Progenitor cell of endocrine pancreas (in vitro differentiated cells): ENCODE measurements around the gene PEAK3. TPM values are rescaled to one million over a fixed set of nuclear protein-coding genes. Genes with fewer than 3 reads are reported as not detected.

Source experiments
- DNase-seq: peaks from one replicate; pipeline ENCODE4 v3.0.0; 2021; ENCODE audit warnings: low spot score; ENCODE audit not compliant: unreplicated experiment
- H3K27ac Mint-ChIP-seq: 2 replicates; pipeline ENCODE4 v1.8.0; 2021; ENCODE audit warnings: mild to moderate bottlenecking, moderate library complexity, mixed read lengths
- H3K27me3 Mint-ChIP-seq: 2 replicates; pipeline ENCODE4 v1.8.0; 2021; ENCODE audit warnings: mixed read lengths
- H3K36me3 Mint-ChIP-seq: 2 replicates; pipeline ENCODE4 v1.8.0; 2022; ENCODE audit warnings: mixed read lengths; ENCODE audit not compliant: insufficient read depth
- H3K4me1 Mint-ChIP-seq: 2 replicates; pipeline ENCODE4 v1.8.0; 2021; ENCODE audit warnings: low read depth, mixed read lengths
- H3K4me3 Mint-ChIP-seq: 2 replicates; pipeline ENCODE4 v1.8.0; 2021; ENCODE audit warnings: low read depth, mild to moderate bottlenecking, moderate library complexity, mixed read lengths
- H3K9me3 Mint-ChIP-seq: 2 replicates; pipeline ENCODE4 v1.8.0; 2021; ENCODE audit warnings: low read depth, mixed read lengths
- total RNA-seq: library from RNA; stranded (reverse); gene quantifications from 2 replicates; pipeline ENCODE4 v1.2.1, GENCODE V29; 2021
- TF ChIP-seq, protein P1 (sequence below): fragments of 200-600 bp; sonication (generic); IDR thresholded peaks from one replicate; pipeline ENCODE4 v1.5.0; 2021; ENCODE audit warnings: antibody characterized with exemption, mild to moderate bottlenecking; ENCODE audit not compliant: unreplicated experiment

PEAK3 gene
- total RNA-seq, 1 donor from 2014 or later, result not detected

DNA sequence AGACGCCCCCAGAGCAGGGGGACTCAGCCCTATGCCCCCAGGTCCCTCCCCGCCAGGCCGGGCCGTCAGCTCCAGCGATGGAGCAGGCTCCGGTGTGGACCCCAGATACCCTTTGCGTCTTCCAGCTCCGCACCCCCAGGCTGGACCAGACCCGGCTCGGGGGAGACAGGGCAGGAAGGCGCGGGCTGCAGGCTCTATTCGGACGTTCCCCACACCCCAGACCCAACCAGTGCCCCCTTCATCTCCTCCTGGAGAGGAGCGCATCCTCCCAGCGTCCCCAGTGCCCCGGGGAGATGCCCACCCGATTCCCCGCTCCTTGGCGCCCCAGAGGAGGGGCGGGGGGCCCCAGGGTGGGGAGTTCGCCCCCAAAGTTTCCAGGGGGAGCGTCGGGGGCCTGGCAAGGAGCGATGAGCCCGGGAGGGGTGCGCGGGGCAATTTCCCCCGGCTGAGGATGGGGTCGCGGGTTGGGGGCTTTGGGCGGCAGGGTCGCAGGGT lies 25.6 kb upstream of the PEAK3 start:
- H3K9me3 Mint-ChIP-seq, result no peaks in the 10 kb centered on the region
- TF ChIP-seq, protein P1, sequence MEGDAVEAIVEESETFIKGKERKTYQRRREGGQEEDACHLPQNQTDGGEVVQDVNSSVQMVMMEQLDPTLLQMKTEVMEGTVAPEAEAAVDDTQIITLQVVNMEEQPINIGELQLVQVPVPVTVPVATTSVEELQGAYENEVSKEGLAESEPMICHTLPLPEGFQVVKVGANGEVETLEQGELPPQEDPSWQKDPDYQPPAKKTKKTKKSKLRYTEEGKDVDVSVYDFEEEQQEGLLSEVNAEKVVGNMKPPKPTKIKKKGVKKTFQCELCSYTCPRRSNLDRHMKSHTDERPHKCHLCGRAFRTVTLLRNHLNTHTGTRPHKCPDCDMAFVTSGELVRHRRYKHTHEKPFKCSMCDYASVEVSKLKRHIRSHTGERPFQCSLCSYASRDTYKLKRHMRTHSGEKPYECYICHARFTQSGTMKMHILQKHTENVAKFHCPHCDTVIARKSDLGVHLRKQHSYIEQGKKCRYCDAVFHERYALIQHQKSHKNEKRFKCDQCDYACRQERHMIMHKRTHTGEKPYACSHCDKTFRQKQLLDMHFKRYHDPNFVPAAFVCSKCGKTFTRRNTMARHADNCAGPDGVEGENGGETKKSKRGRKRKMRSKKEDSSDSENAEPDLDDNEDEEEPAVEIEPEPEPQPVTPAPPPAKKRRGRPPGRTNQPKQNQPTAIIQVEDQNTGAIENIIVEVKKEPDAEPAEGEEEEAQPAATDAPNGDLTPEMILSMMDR, result no peak
- H3K27ac Mint-ChIP-seq, result no peak overlapping the region
- H3K27me3 Mint-ChIP-seq, result peaks cover 57% of the 10 kb centered on the region
- no peaks in the 10 kb centered on the region for H3K4me1 Mint-ChIP-seq
- DNase-seq, result no peak
- H3K4me3 Mint-ChIP-seq, result no peak overlapping the region
- no peaks in the 10 kb centered on the region for H3K36me3 Mint-ChIP-seq

DNA sequence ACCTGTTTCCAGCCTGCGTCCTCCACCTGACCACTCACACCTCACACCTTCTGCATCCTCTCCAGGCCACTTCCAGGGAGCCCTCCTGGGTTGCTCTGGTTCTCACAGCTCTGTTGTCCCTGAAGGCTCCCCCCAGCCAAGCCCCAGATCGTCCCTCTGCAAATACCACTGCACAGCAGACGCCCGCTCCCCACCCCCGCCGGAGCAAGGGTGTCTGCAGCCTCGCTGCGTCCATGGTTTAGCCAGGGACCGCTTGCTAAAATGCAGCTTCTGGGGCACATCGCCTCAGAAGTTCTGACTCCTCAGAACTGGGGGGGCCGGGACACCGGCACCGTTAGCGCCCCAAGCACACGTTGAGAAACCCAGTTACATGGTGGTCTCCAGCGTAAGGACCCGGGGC lies 25.0 kb upstream of the PEAK3 start:
- peaks cover 57% of the 10 kb centered on the region for H3K27me3 Mint-ChIP-seq
- H3K27ac Mint-ChIP-seq, result no peak overlapping the region
- no peaks in the 10 kb centered on the region for H3K4me1 Mint-ChIP-seq
- no peaks in the 10 kb centered on the region for H3K9me3 Mint-ChIP-seq
- no peaks in the 10 kb centered on the region for H3K36me3 Mint-ChIP-seq
- TF ChIP-seq, protein P1, result no peak
- no peak overlapping the region for H3K4me3 Mint-ChIP-seq
- DNase-seq, result no peak

DNA sequence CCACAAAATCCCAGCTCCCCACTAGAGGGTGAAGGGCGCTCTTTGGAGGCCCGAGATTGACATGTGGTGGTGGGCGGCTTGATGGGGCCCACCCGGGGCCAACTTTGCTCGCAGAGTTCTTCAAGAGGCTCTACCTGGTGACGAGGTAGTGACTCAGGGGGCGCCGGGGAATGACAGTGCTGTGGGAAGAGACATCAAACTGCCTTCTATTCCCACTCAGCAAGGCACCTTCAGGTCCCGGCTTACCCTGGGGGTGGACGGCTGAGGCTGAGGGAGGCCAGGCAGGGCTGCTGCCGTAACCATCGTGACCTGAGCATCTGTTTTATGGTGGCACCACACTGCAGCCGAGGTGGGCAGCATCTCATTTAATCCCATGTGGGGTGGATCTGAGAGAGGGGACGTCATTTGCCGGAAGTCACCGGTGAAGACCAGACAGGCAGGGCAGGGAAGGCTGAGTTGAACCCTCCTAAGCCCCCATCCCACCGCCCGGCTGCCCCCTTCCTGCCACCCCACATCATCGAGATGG lies 24.4 kb upstream of the PEAK3 start:
- H3K27ac Mint-ChIP-seq, result no peak overlapping the region
- peaks cover 60% of the 10 kb centered on the region for H3K27me3 Mint-ChIP-seq
- no peak for DNase-seq
- H3K36me3 Mint-ChIP-seq, result no peaks in the 10 kb centered on the region
- H3K4me1 Mint-ChIP-seq, result no peaks in the 10 kb centered on the region
- no peak overlapping the region for H3K4me3 Mint-ChIP-seq
- TF ChIP-seq, protein P1, result no peak
- no peaks in the 10 kb centered on the region for H3K9me3 Mint-ChIP-seq

DNA sequence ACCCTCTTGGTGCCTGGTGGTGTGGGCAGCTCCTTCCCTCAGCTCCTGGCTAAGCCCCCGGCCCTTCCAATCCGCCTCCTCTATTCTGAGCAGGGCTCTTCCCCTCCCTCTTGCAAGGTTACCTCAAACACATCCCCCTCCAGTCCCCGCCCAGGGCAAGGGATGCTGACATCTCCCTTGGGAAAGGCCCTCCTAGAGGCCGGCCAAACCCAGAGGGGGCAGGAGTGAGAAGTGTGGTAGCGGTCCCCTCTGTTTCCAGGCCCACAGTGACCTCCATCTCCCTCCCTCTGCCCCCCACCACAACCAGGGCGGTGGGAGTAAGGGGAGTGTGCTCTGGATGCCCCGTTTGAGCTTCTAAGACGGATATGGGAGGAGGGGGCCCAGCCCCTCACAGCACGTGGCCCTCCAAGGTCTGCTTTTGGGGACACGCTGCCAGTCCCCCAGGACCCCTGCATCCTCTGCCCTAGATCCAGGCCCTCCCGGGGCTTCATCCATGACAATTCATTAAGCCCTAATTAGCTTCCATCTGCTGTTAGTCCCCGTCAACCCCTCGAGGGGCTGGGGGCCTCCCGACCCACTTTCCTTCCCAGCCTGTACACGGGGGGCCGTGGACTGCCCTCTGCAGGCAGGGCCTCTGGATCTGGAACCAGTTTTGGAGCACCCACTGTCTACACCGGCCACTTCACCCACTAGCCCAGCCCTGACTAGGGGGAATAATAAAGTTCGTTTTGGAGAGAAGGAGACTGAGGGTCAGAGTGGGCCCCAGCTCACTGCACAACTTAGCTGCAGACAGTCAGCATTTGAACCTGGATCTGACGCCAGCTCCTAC lies 23.7 kb upstream of the PEAK3 start:
- Mint-ChIP-seq H3K9me3 (no peaks in the 10 kb centered on the region), H3K27ac (no peak overlapping the region)

DNA sequence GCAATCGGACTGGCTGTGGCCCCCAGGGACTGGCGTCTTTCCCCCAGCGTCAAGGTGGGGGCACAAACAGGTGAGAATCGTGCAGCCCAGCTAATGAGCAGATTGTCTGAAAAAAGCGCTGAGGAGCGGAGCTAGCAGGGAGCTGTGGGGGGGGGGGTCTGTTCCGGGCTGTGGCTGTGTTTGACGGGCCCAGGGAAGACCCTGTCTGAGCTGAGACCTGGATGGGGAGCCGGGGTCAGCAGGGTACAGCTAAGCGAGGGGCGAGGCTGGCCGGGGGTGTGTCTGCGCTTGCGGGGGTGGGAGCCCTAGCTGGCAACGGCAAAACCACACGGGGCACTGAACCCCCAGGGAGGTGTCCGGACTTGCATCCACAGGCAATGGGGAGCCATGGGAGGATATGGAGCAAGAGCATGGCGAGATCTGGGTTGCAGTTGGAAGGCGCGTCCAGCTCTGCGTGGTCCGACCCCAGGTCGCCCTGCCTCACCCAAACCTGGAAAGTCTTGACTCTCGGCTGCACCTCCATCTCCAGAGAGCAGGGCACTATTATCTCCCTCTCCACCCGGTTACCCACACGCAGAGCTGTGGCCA lies 21.3 kb upstream of the PEAK3 start:
- H3K27ac Mint-ChIP-seq, result no peak overlapping the region
- H3K36me3 Mint-ChIP-seq, result no peaks in the 10 kb centered on the region
- H3K4me1 Mint-ChIP-seq, result no peaks in the 10 kb centered on the region
- TF ChIP-seq, protein P1, result no peak
- no peaks in the 10 kb centered on the region for H3K9me3 Mint-ChIP-seq
- peaks cover 46% of the 10 kb centered on the region for H3K27me3 Mint-ChIP-seq
- DNase-seq, result no peak
- no peak overlapping the region for H3K4me3 Mint-ChIP-seq

More for the DNA sequence above, 23.7 kb upstream of the PEAK3 start:
- Mint-ChIP-seq H3K4me3 (no peak overlapping the region), H3K36me3 (no peaks in the 10 kb centered on the region), H3K27me3 (peaks cover 64% of the 10 kb centered on the region), H3K4me1 (no peaks in the 10 kb centered on the region)
- TF ChIP-seq, protein P1, result no peak
- DNase-seq, result no peak
